ENCODE measurements around the gene AKAP6. TPM values are rescaled to one million over a fixed set of nuclear protein-coding genes. Genes with fewer than 3 reads are reported as not detected.

The AKAP6 gene
- total RNA-seq, 1 experiment from 2014 or later = 1.9 TPM

GRCh38 chr14:32603992-32604565 is 275.0 kb downstream of the AKAP6 start:
- H4K20me1 ChIP-seq (ENCODE audit: insufficient read depth) = no peaks in the 10 kb centered on the region
- H3K9ac ChIP-seq (ENCODE audit: low read length) = no peak overlapping the region
- H3K27ac ChIP-seq (ENCODE audit: low read depth, low read length) = no peak overlapping the region
- BruUV-seq (replicated peaks) = no TSS peak
- no peak for ATAC-seq
- no peaks in the 10 kb centered on the region for H3K9me3 ChIP-seq (ENCODE audit: control insufficient read depth in 1 of 2, insufficient read depth in 1 of 2, low read depth in 1 of 2, low read length in 2 of 2)
- CTCF ChIA-PET = no interaction called here
- intact Hi-C loops (cut with micrococcal nuclease) = no loop called here
- no peak overlapping the region for H3K4me3 ChIP-seq (replicated peaks in 1 of 2; ENCODE audit: low read depth in 1 of 2, low read length in 2 of 2)
- peaks cover 13% of the 10 kb centered on the region for H3K27me3 ChIP-seq (ENCODE audit: insufficient read depth, low read length)
- POLR2A ChIA-PET = no interaction called here
- H3K79me2 ChIP-seq (ENCODE audit: insufficient read depth, low read length) = no peaks in the 10 kb centered on the region
- RAD21 ChIA-PET (ENCODE audit: low non-redundant PET in 1 of 2, low total read pairs in 2 of 2, uncharacterized antibody in 2 of 2, unreplicated experiment in 2 of 2) = no interaction called here
- H2AFZ ChIP-seq (ENCODE audit: low read depth, low read length, poor library complexity, severe bottlenecking) = no peak overlapping the region
- H3K36me3 ChIP-seq (ENCODE audit: control insufficient read depth in 1 of 2, insufficient read depth in 2 of 2, low read length in 2 of 2) = no peaks in the 10 kb centered on the region
- no peaks in the 10 kb centered on the region for H3K9me2 ChIP-seq (ENCODE audit: insufficient read depth)
- TF ChIP-seq ZBTB33 (IDR thresholded peaks at IDR 0.05; ENCODE audit: extremely low read depth, insufficient replicate concordance, low read length) (no peak), SIN3A (IDR thresholded peaks at IDR 0.05; ENCODE audit: low read depth) (no peak), SP1 (IDR thresholded peaks at IDR 0.05; ENCODE audit: low read depth) (no peak), REST (IDR thresholded peaks at IDR 0.05; ENCODE audit: low read depth) (no peak), ZFX (IDR thresholded peaks at IDR 0.05) (no peak), YY1 (IDR thresholded peaks at IDR 0.05; ENCODE audit: extremely low read depth, insufficient replicate concordance, low read depth, low read length) (no peak), MAX (IDR thresholded peaks at IDR 0.05) (no peak), TCF7L2 (IDR thresholded peaks at IDR 0.05; ENCODE audit: borderline replicate concordance, extremely low read depth, insufficient read depth, insufficient read length) (no peak), JUND (IDR thresholded peaks at IDR 0.05) (no peak), POLR2A (IDR thresholded peaks at IDR 0.05; ENCODE audit: borderline replicate concordance, extremely low read depth, insufficient read depth, insufficient read length) (no peak), CTCF (IDR thresholded peaks at IDR 0.05 in 2 of 3, conservative IDR thresholded peaks at IDR 0.05 in 1 of 3; ENCODE audit: borderline replicate concordance in 1 of 3, insufficient read depth in 1 of 3, low read depth in 2 of 3, low read length in 2 of 3) (no peak), EZH2 (IDR thresholded peaks at IDR 0.05) (no peak), EZH2phosphoT487 (IDR thresholded peaks at IDR 0.05; ENCODE audit: borderline replicate concordance) (no peak), RAD21 (IDR thresholded peaks at IDR 0.05; ENCODE audit: low read depth) (no peak), CEBPB (IDR thresholded peaks at IDR 0.05; ENCODE audit: low read depth) (no peak), FOSL1 (IDR thresholded peaks at IDR 0.05; ENCODE audit: low read depth) (no peak), CBX3 (IDR thresholded peaks at IDR 0.05; ENCODE audit: low read depth) (no peak), EGR1 (IDR thresholded peaks at IDR 0.05; ENCODE audit: low read depth) (no peak), ATF3 (IDR thresholded peaks at IDR 0.05) (no peak)
- no peak overlapping the region for H3K4me2 ChIP-seq (ENCODE audit: low read length)
- H3K4me1 ChIP-seq (ENCODE audit: control insufficient read depth in 1 of 2, insufficient read depth in 2 of 2, low read length in 2 of 2) = no peaks in the 10 kb centered on the region
- DNase-seq (ENCODE audit: low read depth, low spot score) = no peak
